Measurements from ENCODE around the gene TTLL11.

Gene TTLL11

GRCh38 chr9:121824651-121825030 is 268.5 kb downstream of the TTLL11 start:
- TF ChIP-seq CTCF (IDR thresholded peaks at IDR 0.05; ENCODE audit: control extremely low read depth, extremely low read depth, low read depth, missing control alignments), result no peak
- ChIA-PET CTCF (no interaction called here), POLR2A (no interaction called here)
- no peak for DNase-seq (ENCODE audit: extremely low spot score)

GRCh38 chr9:121823451-121824169 is 269.5 kb downstream of the TTLL11 start:
- TF ChIP-seq CTCF (IDR thresholded peaks at IDR 0.05; ENCODE audit: control extremely low read depth, extremely low read depth, low read depth, missing control alignments), result no peak
- no peak for DNase-seq (ENCODE audit: extremely low spot score)
- POLR2A ChIA-PET, result no interaction called here
- CTCF ChIA-PET, result interaction anchor here (1.2 kb wide), 1 partner anchor 12 kb away, joined by 3 read pairs; no protein-coding TSS in a partner anchor

- ChIA-PET CTCF (interaction anchor here (1.2 to 1.3 kb wide), 2 partner anchors 10 to 135 kb away, joined by 3 read pairs; no protein-coding TSS in a partner anchor), POLR2A (no interaction called here)
- DNase-seq (ENCODE audit: extremely low spot score), result no peak
- TF ChIP-seq CTCF (IDR thresholded peaks at IDR 0.05; ENCODE audit: control extremely low read depth, extremely low read depth, low read depth, missing control alignments), result no peak
These were observed 270.7 kb downstream of the TTLL11 start for GRCh38 chr9:121822093-121823085.

GRCh38 chr9:121821326-121821725 is 271.8 kb downstream of the TTLL11 start:
- no peak for TF ChIP-seq CTCF (IDR thresholded peaks at IDR 0.05; ENCODE audit: control extremely low read depth, extremely low read depth, low read depth, missing control alignments)
- DNase-seq (ENCODE audit: extremely low spot score), result no peak
- POLR2A ChIA-PET, result interaction anchor here (0.5 kb wide), 1 partner anchor 49 kb away, joined by 5 read pairs; no protein-coding TSS in a partner anchor
- CTCF ChIA-PET, result interaction anchor here (1.3 kb wide), 1 partner anchor 134 kb away, joined by 3 read pairs; no protein-coding TSS in a partner anchor

GRCh38 chr9:121820286-121821005 is 272.7 kb downstream of the TTLL11 start:
- no peak for TF ChIP-seq CTCF (IDR thresholded peaks at IDR 0.05; ENCODE audit: control extremely low read depth, extremely low read depth, low read depth, missing control alignments)
- no peak for DNase-seq (ENCODE audit: extremely low spot score)
- ChIA-PET POLR2A (interaction anchor here (0.5 kb wide), 1 partner anchor 49 kb away, joined by 5 read pairs; no protein-coding TSS in a partner anchor), CTCF (no interaction called here)

All from GM10248 (cell line).